NCI-H2107 treated with DMSO at 0.1 percent for 48 hours (cell line): ENCODE measurements around the gene DHX8.
"Not testable (repeated sequence)": the region's sequence is repeated elsewhere in the genome, so short reads cannot be mapped to it uniquely, and the experiment has no call there.

Experiments used
- DNase-seq: peaks from one replicate; lab custom pipeline; 2025; ENCODE audit not compliant: unreplicated experiment; lab: John Stamatoyannopoulos, UW

The DHX8 gene

GRCh38 chr17:43461185-43461584 lies 22.6 kb upstream of the DHX8 start:
- no peak for DNase-seq

- DNase-seq = not testable (repeated sequence)
These were observed 21.2 kb upstream of the DHX8 start for GRCh38 chr17:43462569-43462968.

GRCh38 chr17:43463241-43463640 lies 20.5 kb upstream of the DHX8 start:
- no peak for DNase-seq

DNA sequence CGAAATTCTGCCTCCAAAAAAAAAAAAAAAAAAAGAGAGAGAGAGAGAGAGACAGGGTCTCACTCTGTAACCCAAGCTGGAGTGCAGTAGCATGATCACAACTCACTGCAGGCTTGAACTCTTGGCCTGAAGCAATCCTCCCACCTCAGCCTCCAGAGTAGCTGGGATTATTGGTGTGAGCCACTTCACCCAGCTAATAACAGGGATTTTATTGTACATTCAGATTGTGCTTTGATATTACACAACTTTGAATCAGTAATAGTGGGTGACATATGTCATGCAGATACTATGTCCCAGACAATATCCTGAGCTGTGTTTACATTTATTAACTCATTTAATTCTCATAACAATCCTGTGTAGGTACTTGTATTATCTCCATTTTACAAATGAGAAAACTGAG lies 19.7 kb upstream of the DHX8 start:
- no peak for DNase-seq

DNA sequence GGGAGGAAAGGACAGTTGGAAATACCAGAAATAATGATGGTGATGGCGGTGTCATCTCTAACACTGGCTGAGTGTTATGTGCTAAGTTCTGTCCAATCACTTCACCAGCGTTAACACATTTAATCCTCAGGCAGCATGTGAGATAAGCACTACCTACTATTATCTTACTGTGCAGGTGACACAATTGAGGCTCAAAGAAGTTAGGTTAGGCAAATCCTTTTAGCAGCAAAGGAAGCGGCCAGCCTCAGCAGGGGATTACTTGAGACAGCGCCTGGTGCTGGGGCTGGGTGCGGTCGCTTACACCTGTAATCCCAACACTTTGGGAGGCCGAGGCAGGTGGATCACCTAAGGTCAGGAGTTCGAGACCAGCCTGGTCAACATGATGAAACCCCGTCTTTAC lies 18.7 kb upstream of the DHX8 start:
- DNase-seq = no peak

GRCh38 chr17:43467981-43468581 lies 15.7 kb upstream of the DHX8 start:
- DNase-seq = no peak

- DNase-seq = no peak
These were observed 15.1 kb upstream of the DHX8 start for GRCh38 chr17:43468691-43469139.

GRCh38 chr17:43469145-43469544 lies 14.6 kb upstream of the DHX8 start:
- no peak for DNase-seq

DNA sequence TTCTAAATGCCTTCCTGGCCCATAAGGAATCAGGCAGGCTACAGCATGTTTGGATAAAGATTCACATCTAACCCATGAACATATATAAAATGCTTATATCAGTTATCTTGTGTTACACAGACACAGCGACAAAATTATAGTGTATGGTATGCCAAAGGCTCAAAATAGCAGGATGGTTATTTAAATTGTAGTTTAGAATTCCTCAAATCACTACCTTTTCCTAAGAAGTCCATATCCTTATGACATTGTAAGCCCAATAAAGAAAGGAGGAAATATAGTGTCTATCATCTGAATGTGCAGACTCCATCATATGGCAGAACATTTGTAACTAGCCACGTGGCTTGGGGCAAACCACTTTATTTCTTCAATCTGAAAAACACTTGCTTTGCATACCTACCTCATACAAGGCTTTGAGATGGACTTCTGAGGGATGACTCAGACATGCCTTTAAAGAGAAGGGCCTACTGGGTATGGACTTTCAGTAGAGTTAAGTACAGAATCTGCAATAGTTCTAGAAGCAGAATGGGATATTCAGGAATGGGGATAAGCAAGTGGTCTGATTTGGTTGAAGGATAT lies 12.1 kb upstream of the DHX8 start:
- no peak for DNase-seq

GRCh38 chr17:43475494-43476089 lies 8.2 kb upstream of the DHX8 start:
- no peak for DNase-seq

DNA sequence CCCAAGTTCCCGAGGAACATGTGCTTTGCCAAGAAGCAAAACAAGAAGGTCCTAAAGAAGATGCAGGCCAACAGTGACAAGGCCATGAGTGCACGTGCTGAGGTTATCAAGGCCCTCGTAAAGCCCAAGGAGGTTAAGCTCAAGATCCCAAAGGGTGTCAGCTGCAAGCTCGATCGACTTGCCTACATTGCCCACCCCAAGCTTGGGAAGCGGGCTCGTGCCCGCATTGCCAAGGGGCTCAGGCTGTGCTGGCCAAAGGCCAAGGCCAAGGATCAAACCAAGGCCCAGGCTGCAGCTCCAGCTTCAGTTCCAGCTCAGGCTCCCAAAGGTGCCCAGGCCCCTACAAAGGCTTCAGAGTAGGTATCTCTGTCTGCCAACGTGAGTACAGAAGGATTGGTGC lies 7.5 kb upstream of the DHX8 start:
- not testable (repeated sequence) for DNase-seq

DNA sequence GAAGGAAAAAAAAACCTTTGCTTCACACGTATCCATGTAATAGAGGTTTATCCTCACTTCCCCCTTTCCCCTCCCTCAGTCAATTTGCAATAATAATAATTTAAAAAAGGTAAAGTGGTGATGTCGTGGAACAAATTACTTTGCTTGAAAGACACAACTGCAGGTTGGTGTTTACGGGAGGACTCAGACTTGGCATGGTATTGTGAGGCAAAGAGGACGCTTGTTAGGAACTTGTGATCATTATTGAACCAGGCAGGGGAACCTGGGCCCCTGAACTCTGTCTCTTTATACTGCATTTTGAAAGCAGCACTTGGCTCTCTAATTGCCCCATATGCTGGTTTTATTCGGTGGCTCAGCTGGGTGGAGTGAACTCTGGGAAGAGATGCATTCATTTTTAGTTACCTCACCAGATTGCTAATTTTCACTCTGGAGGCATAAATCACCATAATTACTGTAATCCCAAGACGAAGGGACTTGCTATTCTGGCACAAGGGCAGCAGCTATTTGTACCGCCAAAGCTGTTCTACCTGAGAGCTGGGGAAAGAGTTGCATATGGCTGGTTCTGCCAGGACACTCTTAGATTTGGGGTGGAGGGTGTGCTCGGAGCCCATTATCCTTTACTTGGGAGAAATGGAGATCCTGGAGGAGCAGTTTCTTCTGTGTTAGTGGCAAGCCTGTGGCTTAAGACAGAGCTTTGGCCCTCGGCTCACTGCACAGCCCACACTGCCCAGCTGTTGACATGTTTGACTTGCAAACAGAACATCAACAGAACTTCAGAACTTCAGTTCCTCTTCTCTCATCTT lies 5.7 kb upstream of the DHX8 start:
- no peak for DNase-seq

DNA sequence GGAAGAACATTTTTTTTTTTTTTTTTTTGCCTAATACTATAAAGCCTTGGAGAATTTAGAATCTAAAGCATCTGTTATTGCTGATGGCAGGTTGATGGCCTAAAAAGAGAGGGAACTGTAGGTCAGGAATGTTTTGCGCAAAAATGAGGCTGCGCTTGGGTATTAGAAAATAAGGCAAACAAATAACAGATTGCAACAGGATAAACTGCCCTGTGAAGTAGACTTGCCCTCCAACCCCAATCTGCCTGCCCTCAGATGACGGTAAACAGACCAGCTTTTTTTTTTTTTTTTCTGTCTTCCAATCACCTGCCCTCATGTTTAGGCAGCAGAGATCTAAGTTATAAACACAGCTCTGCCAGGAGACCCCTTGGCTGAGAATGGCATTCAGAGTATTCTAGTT lies 3.8 kb upstream of the DHX8 start:
- DNase-seq = no peak

DNA sequence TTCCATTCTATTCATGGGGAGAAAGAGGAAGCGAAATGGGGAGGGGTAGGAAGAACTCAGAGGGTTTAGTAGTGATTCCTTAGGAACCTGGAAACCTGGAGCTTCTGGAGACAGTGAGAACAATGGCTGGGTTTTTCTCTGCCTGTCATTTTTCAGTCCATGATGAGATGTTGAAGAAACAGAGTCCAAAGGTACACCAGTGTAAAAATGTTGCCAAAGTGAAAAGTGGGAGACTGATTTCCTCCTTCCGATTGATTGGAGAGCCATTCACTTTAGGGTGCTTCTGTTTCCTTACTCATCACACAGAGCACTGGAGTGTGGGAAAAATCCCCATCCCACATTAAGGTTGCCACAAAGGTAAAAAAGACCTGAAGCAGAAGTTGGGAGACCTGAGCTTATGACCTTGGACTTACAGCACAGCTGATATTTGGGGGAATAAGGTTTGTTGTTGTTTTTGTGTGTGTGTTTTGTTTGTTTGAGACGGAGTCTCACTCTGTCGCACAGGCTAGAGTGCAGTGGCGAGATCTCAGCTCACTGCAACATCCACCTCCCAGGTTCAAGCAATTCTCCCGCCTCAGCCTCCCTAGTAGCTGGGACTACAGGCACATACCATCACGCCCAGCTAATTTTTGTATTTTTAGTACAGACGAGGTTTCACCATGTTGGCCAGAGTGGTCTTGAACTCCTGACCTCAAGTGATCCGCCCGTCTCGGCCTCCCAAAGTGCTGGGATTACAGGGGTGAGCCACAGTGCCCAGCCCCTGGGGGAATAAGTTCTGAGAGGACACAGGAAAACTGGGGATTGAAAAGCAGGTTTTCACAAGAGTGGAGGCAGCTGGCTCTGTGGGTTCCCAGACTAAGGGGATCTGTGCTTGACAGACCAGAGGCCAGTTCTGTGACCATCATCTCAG lies 1.4 kb upstream of the DHX8 start:
- DNase-seq = no peak

GRCh38 chr17:43490621-43491020 lies 6.8 kb downstream of the DHX8 start:
- DNase-seq = no peak

- DNase-seq = not testable (repeated sequence)
These were observed 25.7 kb downstream of the DHX8 start for GRCh38 chr17:43509440-43509839.

GRCh38 chr17:43511199-43511598 lies 27.4 kb downstream of the DHX8 start:
- DNase-seq = not testable (repeated sequence)

GRCh38 chr17:43515656-43516055 lies 31.9 kb downstream of the DHX8 start:
- DNase-seq = no peak

DNA sequence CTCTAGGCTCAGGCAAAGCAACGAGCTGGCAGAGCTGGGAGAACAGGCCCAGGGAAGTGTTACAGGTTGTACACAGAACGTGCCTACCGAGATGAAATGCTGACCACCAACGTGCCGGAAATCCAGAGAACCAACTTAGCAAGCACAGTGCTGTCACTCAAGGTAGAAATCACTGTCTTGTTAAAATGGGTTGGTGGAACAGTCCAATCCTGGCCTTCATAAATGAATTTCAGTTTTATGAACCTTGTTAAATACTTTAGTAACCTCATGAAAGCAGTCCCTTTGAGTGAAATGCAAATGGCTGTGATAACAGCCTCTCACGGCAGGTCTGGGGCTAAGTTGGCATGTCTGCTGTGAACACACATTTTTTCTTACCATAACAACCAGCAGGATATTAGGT lies 33.4 kb downstream of the DHX8 start:
- DNase-seq = no peak

DNA sequence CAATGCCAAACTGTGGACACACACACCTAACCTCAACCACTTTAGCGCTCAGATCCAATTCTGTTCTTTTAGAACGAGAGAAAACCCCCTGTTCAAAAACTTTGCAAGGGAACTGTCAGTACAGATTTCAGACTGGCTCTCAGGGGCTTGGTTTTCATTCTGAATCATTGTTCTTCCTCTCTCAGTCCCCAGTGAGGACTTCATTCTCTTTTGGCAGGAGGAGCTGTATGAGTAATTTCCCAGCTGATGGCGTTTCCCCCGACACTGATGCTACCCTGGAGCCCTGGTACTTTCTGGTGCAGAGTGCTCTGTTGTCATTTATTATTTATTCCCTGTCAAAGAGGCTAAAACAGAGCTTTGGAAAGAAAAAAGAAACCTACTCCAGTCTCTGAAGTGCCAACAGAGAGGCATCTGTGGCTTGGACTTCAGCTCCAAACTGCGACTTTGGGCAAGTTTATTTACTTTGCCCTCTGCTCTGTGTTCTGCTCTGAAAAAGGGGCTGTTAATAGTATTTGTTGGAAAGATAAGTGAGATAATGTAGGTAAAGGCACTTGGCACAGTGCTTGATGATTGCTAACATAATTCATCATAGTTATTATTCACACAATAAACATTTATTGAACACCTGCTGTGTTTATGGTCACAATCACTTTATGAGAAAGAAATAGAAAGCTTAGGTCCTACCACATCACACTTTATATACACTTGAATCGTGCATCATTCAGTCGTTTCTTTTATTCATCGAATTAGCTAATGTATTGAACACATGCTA lies 34.0 kb downstream of the DHX8 start:
- DNase-seq = no peak
